Mesenteric fat pad (tissue), 1 donor: Measurements from ENCODE around the gene MAPK12. TPM values are rescaled to one million over a fixed set of nuclear protein-coding genes. Genes with fewer than 3 reads are reported as not detected.
"Not testable (repeated sequence)": the region's sequence is repeated elsewhere in the genome, so short reads cannot be mapped to it uniquely, and the experiment has no call there.

Experiments used
- DNase-seq: peaks from one replicate; pipeline ENCODE4 v3.0.0-alpha.2; 2020; ENCODE audit warnings: low spot score
- total RNA-seq: library from RNA; stranded (reverse); fragmentation: NEBNext Ultra II Directional; extraction: Animal tissue kit (Norgen Biotek cat#: 25700); gene quantifications from one replicate; pipeline ENCODE4 v1.2.1, GENCODE V29; 2021
- donor health status: DM: yes; HTN: yes; CAD: no.

MAPK12 gene
- total RNA-seq, 1 donor from 2014 or later: 20.0 TPM

DNA sequence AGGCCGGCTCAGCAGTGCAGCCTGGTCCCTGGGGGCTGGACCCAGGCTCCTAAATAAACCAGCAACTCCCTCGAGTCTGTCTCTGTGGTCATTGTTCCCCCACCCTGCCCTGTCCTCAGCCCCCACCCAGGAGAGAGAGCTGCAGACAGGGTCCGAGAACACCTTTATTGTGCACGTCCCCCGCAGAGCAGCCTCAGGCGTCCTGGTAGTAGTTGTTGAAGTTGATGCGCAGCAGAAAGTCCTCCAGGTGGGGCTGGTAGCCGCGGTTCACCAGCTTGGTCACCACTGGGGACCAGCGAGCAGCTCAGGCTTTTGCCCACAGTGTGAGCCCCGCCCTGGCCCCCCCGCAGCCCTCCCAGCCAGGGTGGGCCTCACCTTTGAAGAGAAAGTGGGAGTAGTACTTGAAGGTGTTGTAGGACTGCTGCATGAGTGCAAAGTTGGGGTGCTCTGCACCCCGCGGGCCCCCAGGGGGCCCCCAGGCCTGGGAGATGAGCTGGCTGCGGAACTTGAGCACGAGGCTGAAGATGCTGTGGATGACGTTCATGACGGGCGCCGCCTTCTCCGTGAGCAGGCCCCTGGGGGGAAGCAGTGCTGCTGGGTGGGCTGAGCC, 43.8 kb downstream of the MAPK12 start:
- DNase-seq: no peak

- DNase-seq: no peak
These were observed 44.6 kb downstream of the MAPK12 start for GRCh38 chr22:50216684-50217520.

DNA sequence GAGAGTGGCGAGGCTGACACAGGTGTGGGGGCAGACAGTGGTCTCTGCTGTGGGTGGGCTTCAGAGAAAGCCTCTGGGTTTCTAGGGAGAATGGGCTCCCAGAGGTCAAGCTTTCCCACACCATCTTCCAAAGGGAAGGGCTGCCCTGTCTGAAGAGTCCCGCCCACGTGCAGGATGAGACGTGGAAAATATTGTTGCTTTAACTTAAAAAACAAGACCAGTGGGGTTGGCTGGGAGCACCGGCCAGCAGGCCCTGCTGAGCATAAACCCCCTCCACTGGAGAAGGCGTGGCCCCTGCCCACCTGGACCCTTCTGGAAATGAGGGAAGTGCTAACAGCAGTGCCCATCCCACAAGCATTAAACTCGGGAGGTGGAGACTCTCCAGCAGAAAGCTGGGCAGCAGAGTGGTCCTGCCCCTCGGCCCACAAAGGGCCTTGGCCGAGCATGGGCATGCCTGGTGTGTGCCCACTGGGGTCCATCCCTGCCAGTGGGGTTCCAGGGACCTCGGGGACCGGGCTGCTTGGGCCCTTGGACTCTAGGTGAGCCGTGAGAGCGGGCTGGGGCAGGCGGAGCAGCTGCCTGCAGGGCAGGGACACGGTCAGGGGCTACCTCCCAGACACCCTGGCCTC, 45.3 kb downstream of the MAPK12 start:
- DNase-seq: no peak

DNA sequence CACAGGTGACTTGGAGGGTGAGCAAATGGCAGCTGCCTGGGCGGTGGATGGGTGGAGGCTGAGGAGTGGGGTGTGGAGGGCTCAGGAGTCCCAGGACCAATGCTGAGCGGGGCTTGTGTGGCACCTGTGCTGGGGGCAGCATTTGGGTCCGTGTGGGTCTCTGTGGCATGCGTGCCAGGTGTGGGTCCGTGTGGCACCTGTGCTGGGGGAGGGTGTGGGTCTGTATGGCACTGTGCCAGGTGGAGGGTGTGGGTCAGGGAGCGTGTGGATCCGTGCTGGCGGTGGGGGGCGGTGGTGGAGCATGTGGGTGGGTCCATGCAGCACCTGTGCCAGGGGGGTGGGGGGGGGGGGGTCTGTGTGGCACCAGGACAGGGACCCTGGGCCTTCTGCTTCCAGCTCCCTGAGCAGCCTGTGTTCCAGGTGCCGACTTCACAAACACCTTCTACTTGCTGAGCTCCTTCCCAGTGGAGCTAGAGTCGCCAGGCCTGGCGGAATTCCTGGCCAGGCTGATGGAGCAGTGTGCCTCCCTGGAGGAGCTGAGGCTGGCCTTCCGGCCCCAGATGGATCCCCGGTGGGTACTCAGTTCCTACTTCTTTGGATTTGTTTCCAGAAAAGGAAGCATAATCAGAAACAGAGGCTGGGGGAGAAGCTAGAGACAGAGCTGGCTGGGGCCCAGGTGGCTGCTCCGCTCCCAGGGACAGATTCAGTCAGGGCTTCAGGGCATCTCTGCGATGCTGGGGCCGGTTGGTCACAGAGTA, 46.0 kb downstream of the MAPK12 start:
- no peak for DNase-seq

DNA sequence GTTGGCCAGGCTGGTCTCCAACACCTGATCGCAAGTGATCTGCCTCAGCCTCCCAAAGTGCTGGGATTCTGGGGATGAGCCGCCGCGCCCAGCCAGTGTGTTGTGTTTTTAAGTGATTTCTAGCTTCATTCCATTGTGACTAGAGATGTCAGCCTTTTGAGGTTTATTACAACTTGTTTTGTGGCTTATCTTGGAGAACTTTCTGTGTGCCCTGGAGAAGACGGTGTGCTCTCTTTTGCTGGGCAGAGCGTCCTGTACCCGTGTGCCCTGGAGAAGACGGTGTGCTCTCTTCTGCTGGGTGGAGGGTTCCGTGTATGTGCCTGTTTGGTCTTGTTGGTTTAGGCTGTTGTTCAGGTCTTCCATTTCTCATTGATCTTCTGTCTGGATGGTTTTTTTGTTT, 48.2 kb downstream of the MAPK12 start:
- no peak for DNase-seq

DNA sequence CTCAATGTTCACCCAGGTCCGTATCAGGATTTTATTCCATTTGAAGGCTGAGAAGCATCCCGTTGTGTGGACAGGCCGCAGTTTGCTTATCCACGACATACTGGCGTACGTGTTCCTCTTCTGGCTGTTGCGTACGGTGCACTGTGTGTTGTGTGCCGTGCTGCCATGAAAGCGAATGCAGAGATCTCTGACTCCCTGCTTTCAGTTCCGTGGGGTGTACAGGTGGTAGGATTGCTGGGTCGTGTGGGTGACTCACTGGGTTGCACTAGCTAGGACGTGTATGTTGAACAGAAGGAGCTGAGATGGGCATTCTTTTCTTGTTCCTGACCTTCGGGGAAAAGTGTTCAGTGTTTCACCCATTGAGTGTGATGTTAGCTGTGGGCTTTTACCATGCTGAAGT, 50.3 kb downstream of the MAPK12 start:
- no peak for DNase-seq

GRCh38 chr22:50210378-50211139, 50.9 kb downstream of the MAPK12 start:
- DNase-seq: no peak

- no peak for DNase-seq
These were observed 51.6 kb downstream of the MAPK12 start for GRCh38 chr22:50209893-50210292.

GRCh38 chr22:50208939-50209892, 52.3 kb downstream of the MAPK12 start:
- DNase-seq: no peak

GRCh38 chr22:50208430-50208938, 53.0 kb downstream of the MAPK12 start:
- no peak for DNase-seq

GRCh38 chr22:50207383-50208140, 53.9 kb downstream of the MAPK12 start:
- DNase-seq: no peak

DNA sequence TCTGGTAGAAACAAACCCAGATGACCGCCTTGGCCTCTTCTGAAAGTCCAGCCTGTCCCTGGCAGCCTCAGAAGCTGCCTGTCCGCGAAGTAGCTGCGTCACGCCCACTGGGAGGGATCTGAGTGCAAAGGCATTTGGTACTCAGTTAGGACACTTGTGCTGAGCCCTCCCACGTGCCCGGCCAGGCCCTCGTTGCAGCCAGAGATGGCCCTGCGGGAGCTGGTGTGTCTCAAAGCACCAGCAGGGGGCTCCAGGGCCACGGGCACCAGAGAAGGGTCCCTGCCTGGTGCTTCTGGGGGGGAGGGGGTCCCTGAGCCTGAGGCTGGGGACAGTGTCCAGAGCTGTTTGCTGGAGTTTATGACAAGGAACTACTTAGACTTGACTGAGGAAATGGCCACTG, 54.9 kb downstream of the MAPK12 start:
- DNase-seq: no peak

GRCh38 chr22:50205781-50206569, 55.5 kb downstream of the MAPK12 start:
- no peak for DNase-seq

DNA sequence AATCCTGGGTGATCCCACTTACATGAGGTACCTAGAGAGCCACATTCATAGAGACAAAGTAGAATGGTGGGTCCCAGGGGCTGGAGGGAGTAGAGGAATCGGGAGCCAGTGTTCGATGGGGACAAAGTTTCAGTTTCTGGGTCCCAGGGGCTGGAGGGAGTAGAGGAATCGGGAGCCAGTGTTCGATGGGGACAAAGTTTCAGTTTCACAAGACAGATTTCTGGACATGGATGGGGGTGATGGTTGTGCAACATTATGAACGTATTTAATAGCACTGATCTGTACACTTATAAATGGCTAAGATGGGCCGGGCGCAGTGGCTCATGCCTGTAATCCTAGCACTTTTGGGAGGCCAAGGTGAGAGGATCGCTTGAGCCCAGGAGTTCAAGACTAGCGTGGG, 56.5 kb downstream of the MAPK12 start:
- DNase-seq: not testable (repeated sequence)

GRCh38 chr22:50204571-50204970, 56.9 kb downstream of the MAPK12 start:
- no peak for DNase-seq

DNA sequence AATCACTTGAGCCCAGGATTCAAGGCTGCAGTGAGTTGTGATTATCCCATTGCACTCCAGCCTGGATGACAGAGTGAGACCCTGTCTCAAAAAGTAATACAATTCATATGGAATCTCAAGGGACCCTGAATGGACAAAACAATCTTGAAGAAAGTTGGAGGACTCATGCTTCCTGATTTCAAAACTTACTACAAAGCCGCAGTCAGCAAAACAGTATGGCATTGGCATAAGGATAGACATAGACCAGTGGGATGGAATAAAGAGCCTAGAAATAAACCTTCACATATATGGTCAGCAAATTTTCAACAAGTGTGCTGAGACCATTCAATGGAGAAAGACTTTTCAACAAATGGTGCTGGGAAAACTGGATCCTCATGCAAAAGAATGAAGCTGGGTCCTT, 58.2 kb downstream of the MAPK12 start:
- no peak for DNase-seq
